ENCODE results near the gene UTP25. TPM values are rescaled to one million over a fixed set of nuclear protein-coding genes. Genes with fewer than 3 reads are reported as not detected.

The UTP25 gene
- polyA plus RNA-seq, 1 donor (not counting 4 experiments of a cell fraction or from before 2014, with no cell fraction given): 13.3 TPM

- no peaks in the 10 kb centered on the region for H3K79me2 ChIP-seq (ENCODE audit: control insufficient read depth, insufficient read depth, low read length)
- DNase-seq (ENCODE audit: low read depth, low spot score) (no peak), FAIRE-seq (no peak)
- H3K9me1 ChIP-seq (ENCODE audit: control insufficient read depth, extremely low read depth, insufficient read depth, low read length): no peaks in the 10 kb centered on the region
- no peak overlapping the region for H3K4me2 ChIP-seq (ENCODE audit: control insufficient read depth, extremely low read depth, insufficient read depth, low read depth, low read length)
- H4K20me1 ChIP-seq (ENCODE audit: control insufficient read depth, extremely low read depth, insufficient read depth, low read length): no peaks in the 10 kb centered on the region
- H3K27ac ChIP-seq (ENCODE audit: control insufficient read depth, insufficient read depth, low read length): peak overlapping the region; percentile 90
- dilution Hi-C loops (cut with MboI; ENCODE audit: extremely low pct_ligation_motif_present, low sequenced_read_pairs): no loop called here
- H2AFZ ChIP-seq (ENCODE audit: control insufficient read depth, low read length): peak overlapping the region; percentile 27
- H3K9me3 ChIP-seq (ENCODE audit: control insufficient read depth, low read depth, low read length): no peaks in the 10 kb centered on the region
- H3K4me1 ChIP-seq (ENCODE audit: control insufficient read depth, extremely low read depth, insufficient read depth, low read length): peaks cover 50% of the 10 kb centered on the region
- no peaks in the 10 kb centered on the region for H3K27me3 ChIP-seq (ENCODE audit: control insufficient read depth, extremely low read depth, insufficient read depth, low read length)
- no peak for TF ChIP-seq EZH2 (IDR thresholded peaks at IDR 0.05; ENCODE audit: low read length)
- TF ChIP-seq, protein P1, sequence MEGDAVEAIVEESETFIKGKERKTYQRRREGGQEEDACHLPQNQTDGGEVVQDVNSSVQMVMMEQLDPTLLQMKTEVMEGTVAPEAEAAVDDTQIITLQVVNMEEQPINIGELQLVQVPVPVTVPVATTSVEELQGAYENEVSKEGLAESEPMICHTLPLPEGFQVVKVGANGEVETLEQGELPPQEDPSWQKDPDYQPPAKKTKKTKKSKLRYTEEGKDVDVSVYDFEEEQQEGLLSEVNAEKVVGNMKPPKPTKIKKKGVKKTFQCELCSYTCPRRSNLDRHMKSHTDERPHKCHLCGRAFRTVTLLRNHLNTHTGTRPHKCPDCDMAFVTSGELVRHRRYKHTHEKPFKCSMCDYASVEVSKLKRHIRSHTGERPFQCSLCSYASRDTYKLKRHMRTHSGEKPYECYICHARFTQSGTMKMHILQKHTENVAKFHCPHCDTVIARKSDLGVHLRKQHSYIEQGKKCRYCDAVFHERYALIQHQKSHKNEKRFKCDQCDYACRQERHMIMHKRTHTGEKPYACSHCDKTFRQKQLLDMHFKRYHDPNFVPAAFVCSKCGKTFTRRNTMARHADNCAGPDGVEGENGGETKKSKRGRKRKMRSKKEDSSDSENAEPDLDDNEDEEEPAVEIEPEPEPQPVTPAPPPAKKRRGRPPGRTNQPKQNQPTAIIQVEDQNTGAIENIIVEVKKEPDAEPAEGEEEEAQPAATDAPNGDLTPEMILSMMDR (optimal IDR thresholded peaks at IDR 0.05 in 1 of 3, IDR thresholded peaks at IDR 0.05 in 1 of 3, conservative IDR thresholded peaks at IDR 0.05 in 1 of 3; ENCODE audit: extremely low read depth in 1 of 3, insufficient read depth in 2 of 3, low read length in 3 of 3): no peak
- H3K4me3 ChIP-seq (ENCODE audit: control insufficient read depth in 2 of 3, extremely low read depth in 1 of 3, insufficient read depth in 2 of 3, low read depth in 1 of 3, low read length in 3 of 3): no peak overlapping the region
- peak overlapping the region; percentile 49 for H3K9ac ChIP-seq (ENCODE audit: control insufficient read depth, extremely low read depth, insufficient read depth, low read length)
- H3K36me3 ChIP-seq (ENCODE audit: control insufficient read depth in 2 of 2, extremely low read depth in 1 of 2, insufficient read depth in 2 of 2, low read length in 2 of 2): peaks cover 0 to 13% of the 10 kb centered on the region in 2 experiments
Observed at GRCh38 chr1:209882942-209883340, 55.2 kb downstream of the UTP25 start.

- no peaks in the 10 kb centered on the region for H3K9me3 ChIP-seq (ENCODE audit: control insufficient read depth, low read depth, low read length)
- dilution Hi-C loops (cut with MboI; ENCODE audit: extremely low pct_ligation_motif_present, low sequenced_read_pairs): no loop called here
- no peaks in the 10 kb centered on the region for H3K27me3 ChIP-seq (ENCODE audit: control insufficient read depth, extremely low read depth, insufficient read depth, low read length)
- no peak for DNase-seq (ENCODE audit: low read depth, low spot score)
- peak overlapping the region; percentile 90 for H3K27ac ChIP-seq (ENCODE audit: control insufficient read depth, insufficient read depth, low read length)
- no peak overlapping the region for H3K4me3 ChIP-seq (ENCODE audit: control insufficient read depth in 2 of 3, extremely low read depth in 1 of 3, insufficient read depth in 2 of 3, low read depth in 1 of 3, low read length in 3 of 3)
- no peaks in the 10 kb centered on the region for H4K20me1 ChIP-seq (ENCODE audit: control insufficient read depth, extremely low read depth, insufficient read depth, low read length)
- no peaks in the 10 kb centered on the region for H3K9me1 ChIP-seq (ENCODE audit: control insufficient read depth, extremely low read depth, insufficient read depth, low read length)
- H2AFZ ChIP-seq (ENCODE audit: control insufficient read depth, low read length): peak overlapping the region; percentile 27
- no peaks in the 10 kb centered on the region for H3K79me2 ChIP-seq (ENCODE audit: control insufficient read depth, insufficient read depth, low read length)
- no peak for FAIRE-seq
- peak overlapping the region; percentile 55 for H3K4me2 ChIP-seq (ENCODE audit: control insufficient read depth, extremely low read depth, insufficient read depth, low read depth, low read length)
- H3K9ac ChIP-seq (ENCODE audit: control insufficient read depth, extremely low read depth, insufficient read depth, low read length): peak overlapping the region; percentile 49
- H3K36me3 ChIP-seq (ENCODE audit: control insufficient read depth in 2 of 2, extremely low read depth in 1 of 2, insufficient read depth in 2 of 2, low read length in 2 of 2): peaks cover 0 to 13% of the 10 kb centered on the region in 2 experiments
- peaks cover 50% of the 10 kb centered on the region for H3K4me1 ChIP-seq (ENCODE audit: control insufficient read depth, extremely low read depth, insufficient read depth, low read length)
- TF ChIP-seq EZH2 (IDR thresholded peaks at IDR 0.05; ENCODE audit: low read length): no peak
- TF ChIP-seq, protein P1 (optimal IDR thresholded peaks at IDR 0.05 in 1 of 3, IDR thresholded peaks at IDR 0.05 in 1 of 3, conservative IDR thresholded peaks at IDR 0.05 in 1 of 3; ENCODE audit: extremely low read depth in 1 of 3, insufficient read depth in 2 of 3, low read length in 3 of 3): peak in 2 of 3 experiments; percentile 20 to 30
Observed at GRCh38 chr1:209883341-209883971, 55.7 kb downstream of the UTP25 start.
